K562 (cell line): Measurements from ENCODE around the gene EGFL7. TPM values are rescaled to one million over a fixed set of nuclear protein-coding genes. Genes with fewer than 3 reads are reported as not detected.

Experiments used
- ARID2 ChIP-seq: fragments of 450-650 bp; IDR thresholded peaks from 2 replicates; pipeline ENCODE4 v1.6.1; 2017; ENCODE audit warnings: antibody characterized with exemption, mild to moderate bottlenecking
- ATF7 ChIP-seq: fragments of 450-650 bp; IDR thresholded peaks from 2 replicates; pipeline ENCODE4 v1.7.1; 2014; ENCODE audit warnings: mild to moderate bottlenecking, moderate library complexity
- BHLHE40 ChIP-seq: IDR thresholded peaks from 2 replicates; pipeline ENCODE4 v1.6.1; 2011; ENCODE audit warnings: low read length, improper control_type of control experiment
- BRCA1 ChIP-seq, 2 experiments: fragments of 450-650 bp in 1 of 2; sonication (generic) in 1 of 2; formaldehyde crosslinking in 1 of 2; IDR thresholded peaks; 2 replicates each; pipeline versions ENCODE4 v1.5.0 to v1.6.1; 2017 to 2020; ENCODE audit warnings: mild to moderate bottlenecking in 1 of 2, missing genetic modification reagents in 1 of 2
- BRD9 ChIP-seq: fragments of 450-650 bp; IDR thresholded peaks from 2 replicates; pipeline ENCODE4 v1.6.1; 2018; ENCODE audit warnings: low read depth; ENCODE audit not compliant: partially characterized antibody
- FOXJ3 ChIP-seq: sonication (generic); formaldehyde crosslinking; IDR thresholded peaks from 2 replicates; pipeline ENCODE4 v1.4.0; 2020; ENCODE audit warnings: mild to moderate bottlenecking, missing genetic modification reagents
- FOXM1 ChIP-seq, 2 experiments: fragments of 450-650 bp in 1 of 2; sonication (generic) in 1 of 2; formaldehyde crosslinking in 1 of 2; IDR thresholded peaks; 2 replicates each; pipeline versions ENCODE4 v1.6.1 to v1.9.0; 2017 to 2022; ENCODE audit warnings: low read depth in 2 of 2, mild to moderate bottlenecking in 2 of 2, missing genetic modification reagents in 1 of 2, moderate library complexity in 1 of 2
- HINFP ChIP-seq: fragments of 450-650 bp; conservative IDR thresholded peaks from 2 replicates; pipeline ENCODE4 v1.6.1; 2016; ENCODE audit warnings: missing genetic modification characterization, low read depth, mild to moderate bottlenecking, control low read depth, missing compliant biosample characterization
- HIVEP1 ChIP-seq: fragments of 250-450 bp; sonication (Bioruptor Pico); IDR thresholded peaks from 2 replicates; pipeline ENCODE4 v1.4.0; 2020; ENCODE audit warnings: mild to moderate bottlenecking
- MEIS2 ChIP-seq: fragments of 450-650 bp; IDR thresholded peaks from 2 replicates; pipeline ENCODE4 v1.6.1; 2014; ENCODE audit warnings: mild to moderate bottlenecking; ENCODE audit not compliant: partially characterized antibody
- MYNN ChIP-seq, 2 experiments: sonication (generic); formaldehyde crosslinking in 1 of 2; IDR thresholded peaks; 2 replicates each; pipeline versions ENCODE4 v1.5.0 to v1.6.1; 2016 to 2020; ENCODE audit warnings: antibody characterized with exemption in 1 of 2, missing genetic modification reagents in 1 of 2
- NFXL1 ChIP-seq: fragments of 450-650 bp; formaldehyde crosslinking; IDR thresholded peaks from 2 replicates; pipeline ENCODE4 v1.4.0; 2021; ENCODE audit warnings: mild to moderate bottlenecking
- RBFOX2 ChIP-seq: fragments of 200-400 bp; formaldehyde crosslinking; IDR thresholded peaks from 2 replicates; pipeline ENCODE4 v1.6.1; 2017; ENCODE audit warnings: low read depth, mild to moderate bottlenecking, low read length, moderate library complexity
- RBM22 ChIP-seq: fragments of 200-400 bp; formaldehyde crosslinking; IDR thresholded peaks from 2 replicates; pipeline ENCODE4 v1.6.1; 2018; ENCODE audit warnings: low read length, low read depth; ENCODE audit not compliant: poor library complexity, severe bottlenecking
- SIRT6 ChIP-seq: IDR thresholded peaks from one replicate; pipeline ENCODE4 v1.6.1; 2012; ENCODE audit warnings: low read depth, mild to moderate bottlenecking, control low read depth, inconsistent platforms, low read length, moderate library complexity
- SP1 ChIP-seq: sonication (generic); formaldehyde crosslinking; IDR thresholded peaks from 2 replicates; pipeline ENCODE4 v1.8.1; 2022; ENCODE audit warnings: mild to moderate bottlenecking, missing genetic modification reagents
- ZNF316 ChIP-seq: fragments of 450-650 bp; IDR thresholded peaks from 2 replicates; pipeline ENCODE4 v1.6.1; 2016
- ZNF639 ChIP-seq, 2 experiments: fragments of 200-800 bp in 1 of 2; sonication (Bioruptor generic) in 1 of 2; sonication (generic) in 1 of 2; formaldehyde crosslinking in 1 of 2; IDR thresholded peaks in 1 of 2; conservative IDR thresholded peaks in 1 of 2; 2 replicates each; pipeline versions ENCODE4 v1.5.0 to v1.6.1; 2016 to 2020; ENCODE audit warnings: missing compliant biosample characterization in 1 of 2, missing genetic modification characterization in 1 of 2, missing genetic modification reagents in 1 of 2
- polyA plus RNA-seq, 8 experiments: library from polyadenylated mRNA; depleted of rRNA in 4 of 8; stranded (reverse) in 5 of 8; unstranded in 3 of 8; fragments of >200 nt; fragmentation: Nextera tagmentation in 2 of 8; fragmentation: Illumina TruSeq in 1 of 8; extraction: Ambion mirVana in 2 of 8; extraction: Trizol in 1 of 8; gene quantifications; 2 replicates each; pipeline versions ENCODE4 v1.2.1 to v1.2.3, GENCODE V29; 2011 to 2014; ENCODE audit warnings: inconsistent platforms in 1 of 8, missing spikeins in 1 of 8
- total RNA-seq, 7 experiments: library from RNA; depleted of rRNA in 6 of 7; stranded (reverse); fragments of >200 nt in 6 of 7; fragmentation: Illumina TruSeq in 2 of 7; extraction: Trizol in 2 of 7; gene quantifications; 2 replicates each; pipeline versions ENCODE4 v1.2.1 to v1.2.3, GENCODE V29; 2011 to 2021; ENCODE audit warnings: low replicate concordance in 1 of 7

Gene EGFL7
- total and polyA plus RNA-seq, 9 of the 15 experiments (the other 6 are each of a cell fraction or from before 2014, with no cell fraction given), result 1.5 to 286 (median 55.5) TPM

- no peak for TF ChIP-seq HIVEP1 (CRISPR knock-in tag)
- TF ChIP-seq ZNF316, result no peak
- TF ChIP-seq MYNN (IDR thresholded peaks at IDR 0.05), result peak; percentile 90
- TF ChIP-seq MYNN (CRISPR knock-in tag; IDR thresholded peaks at IDR 0.05), result no peak
- no peak for TF ChIP-seq ARID2
- no peak for TF ChIP-seq ATF7
- no peak for TF ChIP-seq FOXM1 (IDR thresholded peaks at IDR 0.05; ENCODE audit: low read depth)
- TF ChIP-seq FOXM1 (CRISPR knock-in tag; IDR thresholded peaks at IDR 0.05; ENCODE audit: low read depth), result no peak
- no peak for TF ChIP-seq FOXJ3 (CRISPR knock-in tag)
- TF ChIP-seq ZNF639 (CRISPR knock-in tag; conservative IDR thresholded peaks at IDR 0.05 in 1 of 2, IDR thresholded peaks at IDR 0.05 in 1 of 2), result no peak
- TF ChIP-seq SIRT6, result peak; percentile 54
- TF ChIP-seq RBM22, result peak; percentile 96
- TF ChIP-seq MEIS2, result no peak
- no peak for TF ChIP-seq BRCA1 (IDR thresholded peaks at IDR 0.05)
- no peak for TF ChIP-seq BRCA1 (CRISPR knock-in tag; IDR thresholded peaks at IDR 0.05)
- peak; percentile 78 for TF ChIP-seq RBFOX2
- no peak for TF ChIP-seq BRD9
- TF ChIP-seq BHLHE40, result no peak
- 0 out of 2 replicates have a peak, but pooled peaks have one; percentile 20 for TF ChIP-seq SP1 (CRISPR knock-in tag)
- TF ChIP-seq NFXL1 (CRISPR knock-in tag), result no peak
- no peak for TF ChIP-seq HINFP
These were observed 11.5 kb downstream of the EGFL7 start (continued) for GRCh38 chr9:136673975-136674785.
